Measurements from ENCODE around the gene ZBTB5.

GRCh38 chr9:37424686-37425297 is 40.5 kb downstream of the ZBTB5 start:
- no peak for TF ChIP-seq CTCF (IDR thresholded peaks at IDR 0.05; ENCODE audit: insufficient read depth, low read length, poor library complexity, severe bottlenecking)
- no peak for TF ChIP-seq EZH2phosphoT487 (conservative IDR thresholded peaks at IDR 0.05; ENCODE audit: low read length)
